Measurements from ENCODE around the gene BNIP5.

Gene BNIP5, protein sequence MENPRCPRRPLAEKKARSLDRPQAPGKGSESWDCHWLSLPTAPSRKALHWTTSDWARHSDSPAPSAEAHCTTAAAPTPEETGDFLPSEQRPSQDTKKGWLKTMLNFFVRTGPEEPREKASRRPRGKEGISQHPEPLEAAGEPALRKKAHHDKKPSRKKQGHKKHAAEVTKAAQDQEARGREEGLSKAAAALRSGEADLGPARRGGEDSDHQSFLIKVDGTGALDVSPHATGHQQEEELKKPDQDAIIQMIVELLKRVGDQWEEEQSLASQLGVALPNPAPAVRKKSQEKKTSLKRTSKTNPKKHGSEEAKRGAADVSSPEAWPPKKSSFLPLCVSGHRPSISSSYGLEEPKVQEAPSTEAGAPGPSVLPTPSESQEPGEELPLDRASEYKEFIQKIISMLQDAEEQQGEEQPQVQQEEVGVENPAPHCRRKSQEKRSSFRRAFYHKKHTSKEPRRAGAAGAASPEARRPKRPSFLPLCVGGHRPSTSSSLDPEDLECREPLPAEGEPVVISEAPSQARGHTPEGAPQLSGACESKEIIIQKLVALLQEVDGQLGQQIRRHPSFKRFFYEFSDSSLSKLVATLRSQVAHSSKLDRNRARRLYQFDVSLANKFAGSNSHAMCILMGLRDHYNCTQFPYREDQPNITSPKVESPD

DNA sequence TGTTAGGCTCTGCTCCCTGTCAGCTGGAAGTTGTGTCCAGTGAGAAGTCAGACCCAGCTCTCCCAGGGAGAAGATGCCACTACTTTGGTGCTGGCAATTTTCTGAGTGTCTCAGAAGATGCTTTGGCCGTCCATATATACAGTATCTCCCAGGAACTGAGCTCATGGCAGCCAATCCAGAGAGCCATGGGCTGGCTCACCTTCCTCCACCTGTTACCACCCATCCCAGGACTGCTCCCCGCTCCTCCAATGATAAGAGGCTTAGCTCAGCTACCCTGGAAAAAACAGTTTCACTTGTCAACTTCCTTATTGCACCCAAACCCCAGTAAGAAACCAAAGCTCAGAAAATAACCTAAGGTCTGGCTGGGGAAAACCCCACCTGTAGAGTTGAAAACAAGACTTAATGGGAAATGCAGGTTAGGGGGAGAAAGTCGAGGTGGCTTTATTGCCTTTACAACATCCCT, at the start of gene BNIP5:
BNIP5 (minus strand) TSS at position 110 of the 463 bp plus-strand sequence. CDS start 6,198 bp downstream, outside the sequence.
- no peak for DNase-seq

DNA sequence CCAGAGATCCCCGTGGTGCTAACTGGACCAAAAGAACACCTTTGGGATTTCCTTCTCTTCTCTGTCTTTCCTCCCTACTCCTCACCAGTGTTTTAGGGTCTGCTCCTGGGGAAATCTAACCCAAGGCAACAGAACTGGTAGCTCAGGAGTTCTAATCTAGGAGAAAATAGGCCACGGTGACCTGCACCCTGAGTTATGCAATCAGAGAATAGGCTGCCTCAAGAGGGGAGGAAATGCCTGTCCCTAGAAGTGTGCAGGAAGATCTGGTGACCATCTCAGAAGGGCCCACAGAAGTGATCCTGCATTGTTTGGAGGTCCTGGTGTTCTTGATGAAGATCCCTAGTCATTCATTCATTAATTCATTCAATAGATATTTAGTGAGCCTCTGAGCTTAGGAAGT, 47.4 kb upstream of the BNIP5 start:
- DNase-seq, result no peak

DNA sequence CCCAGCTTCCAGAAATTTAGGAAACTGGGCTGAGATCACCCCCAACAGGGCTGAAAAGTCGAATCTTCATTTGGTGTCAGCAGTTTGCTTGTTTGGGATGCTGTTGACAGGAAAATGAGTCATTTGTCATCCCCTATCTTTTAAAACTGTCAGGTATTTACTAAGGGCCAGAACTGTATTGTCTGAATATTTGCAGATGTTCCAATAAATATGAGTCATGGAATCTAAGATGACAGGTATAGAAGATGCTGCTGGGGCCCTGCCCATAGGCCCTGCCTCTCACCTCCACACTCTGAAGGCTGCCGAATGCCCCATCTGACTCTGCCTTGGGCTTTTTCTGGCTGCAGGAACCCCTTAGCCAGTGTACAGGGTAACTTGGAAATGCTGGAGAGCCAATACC, 46.9 kb upstream of the BNIP5 start:
- no peak for DNase-seq

DNA sequence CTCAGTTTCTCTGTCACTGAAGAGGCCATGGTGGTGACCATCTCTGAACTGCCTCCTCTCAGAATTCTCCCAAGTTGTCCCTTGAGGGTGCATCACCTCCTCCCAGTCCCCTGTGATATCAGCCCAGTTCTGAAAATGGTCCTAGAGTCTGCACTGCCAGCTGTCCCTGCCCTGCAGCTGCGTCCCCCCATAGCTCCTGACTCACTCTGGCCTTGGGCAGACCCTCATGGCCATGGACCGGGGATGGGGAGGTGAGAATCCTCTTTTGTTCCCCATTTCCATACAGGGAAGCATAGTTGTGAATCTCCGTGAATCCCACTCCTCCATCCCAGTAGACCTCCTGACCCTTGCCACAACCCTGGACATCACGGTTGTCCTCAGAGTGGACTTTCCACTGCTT, 46.3 kb upstream of the BNIP5 start:
- DNase-seq, result no peak

DNA sequence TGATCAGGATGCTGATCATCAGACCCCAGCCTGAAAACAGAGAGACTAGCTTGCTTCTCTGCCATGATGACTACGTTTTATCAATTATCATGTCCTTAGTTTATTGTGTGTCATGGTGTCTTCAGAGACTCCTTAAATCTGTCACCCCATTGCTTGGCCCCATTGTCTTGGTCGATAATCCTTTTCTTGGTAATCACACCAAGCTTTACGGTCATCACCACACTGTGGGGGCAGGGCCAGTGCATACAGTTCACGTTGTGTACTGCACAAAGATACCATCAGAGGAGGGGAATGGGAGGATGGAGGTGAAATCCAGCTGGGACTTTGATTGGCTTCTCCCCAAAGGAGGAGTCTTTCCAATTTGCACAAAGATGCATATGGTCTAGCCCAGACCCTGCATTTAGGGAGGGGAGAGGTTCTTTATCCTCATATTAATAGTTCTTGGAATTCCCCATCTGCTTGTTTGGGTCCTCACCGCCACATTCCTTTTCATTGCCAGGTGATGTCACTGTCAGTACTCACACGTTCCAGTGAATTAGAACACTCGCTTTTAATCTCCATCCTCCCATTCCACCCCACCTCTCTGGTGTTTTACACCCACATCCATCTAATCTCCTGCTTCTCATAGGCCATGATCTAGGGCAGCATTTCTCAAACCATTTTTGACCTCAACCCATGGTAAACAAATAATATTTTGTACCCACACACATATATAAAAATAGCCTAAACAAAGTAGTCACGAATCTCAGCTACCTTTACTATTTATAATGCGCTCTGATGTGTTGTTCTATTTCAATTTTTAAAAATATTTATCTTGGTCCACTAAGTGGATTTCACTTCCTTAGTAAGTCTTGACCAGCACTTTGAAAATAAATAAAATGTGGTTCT, 45.1 kb upstream of the BNIP5 start:
- DNase-seq, result no peak

DNA sequence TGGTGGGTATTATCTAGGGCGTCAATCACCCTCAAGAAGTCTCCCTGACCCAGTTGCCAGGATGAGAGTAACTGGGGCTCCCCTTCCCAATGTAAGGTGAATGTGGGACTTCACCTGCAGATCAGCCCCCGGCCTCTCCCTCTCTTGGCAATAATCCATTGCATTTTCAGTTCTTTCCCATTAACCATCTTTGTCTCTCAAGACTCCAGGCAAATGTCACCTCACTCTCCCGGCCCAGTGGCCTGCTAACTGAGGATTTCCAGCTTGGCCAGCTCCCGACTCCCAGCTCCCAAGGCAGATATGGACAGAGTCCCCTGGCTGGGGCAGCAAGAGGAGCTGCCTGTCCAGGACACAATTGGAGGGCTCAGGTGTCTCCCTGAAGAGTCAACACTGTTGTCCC, 43.5 kb upstream of the BNIP5 start:
- no peak for DNase-seq

DNA sequence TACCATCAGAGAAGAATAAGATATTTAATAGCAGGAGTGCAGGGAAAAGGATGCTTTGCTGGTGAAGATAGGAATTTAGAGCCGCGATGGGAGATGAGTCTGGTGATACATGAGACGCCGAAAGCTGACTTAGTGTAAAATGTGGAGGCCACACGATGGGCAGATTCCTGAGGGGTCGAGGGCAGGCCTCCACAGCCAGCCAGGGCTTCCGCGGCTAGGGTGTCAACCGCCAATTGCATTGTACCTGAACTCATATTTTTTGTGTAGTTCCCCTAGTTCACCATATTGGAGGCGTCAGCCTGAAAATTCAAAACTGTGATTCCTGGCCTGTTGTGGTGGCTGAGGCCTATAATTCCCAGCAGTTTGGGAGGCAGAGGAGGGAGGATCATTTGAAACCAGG, 42.2 kb upstream of the BNIP5 start:
- no peak for DNase-seq

DNA sequence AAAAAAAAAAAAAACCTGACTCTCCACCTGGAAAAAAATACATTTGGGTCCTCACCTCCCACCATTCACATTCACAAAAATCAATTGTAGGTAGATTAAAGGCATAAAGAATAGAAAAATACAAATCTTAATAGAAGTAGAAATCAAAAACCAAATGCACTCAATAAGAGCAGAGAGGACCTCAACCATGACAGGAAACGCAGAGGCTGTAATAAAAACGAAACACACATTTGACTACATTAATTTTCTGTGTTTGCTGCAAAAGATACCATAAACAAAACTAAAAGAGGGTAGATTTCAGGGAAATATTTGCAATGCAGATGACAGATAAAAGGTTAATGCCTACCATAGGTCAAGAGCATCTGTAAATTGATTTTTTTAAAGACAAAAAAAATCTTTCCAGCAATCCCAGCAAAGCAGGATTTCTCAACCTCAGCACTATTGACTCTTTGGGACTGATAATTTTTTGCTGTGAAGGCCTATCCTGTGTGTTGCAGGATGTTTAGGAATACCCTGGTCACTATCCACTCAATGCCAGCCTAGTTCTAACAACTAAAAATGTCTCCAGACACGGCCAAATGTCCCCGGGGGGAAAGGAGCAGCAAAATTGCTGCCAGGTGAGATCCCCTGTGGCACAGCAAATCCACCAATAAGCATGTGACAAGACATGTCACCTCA, 41.7 kb upstream of the BNIP5 start:
- DNase-seq, result no peak

DNA sequence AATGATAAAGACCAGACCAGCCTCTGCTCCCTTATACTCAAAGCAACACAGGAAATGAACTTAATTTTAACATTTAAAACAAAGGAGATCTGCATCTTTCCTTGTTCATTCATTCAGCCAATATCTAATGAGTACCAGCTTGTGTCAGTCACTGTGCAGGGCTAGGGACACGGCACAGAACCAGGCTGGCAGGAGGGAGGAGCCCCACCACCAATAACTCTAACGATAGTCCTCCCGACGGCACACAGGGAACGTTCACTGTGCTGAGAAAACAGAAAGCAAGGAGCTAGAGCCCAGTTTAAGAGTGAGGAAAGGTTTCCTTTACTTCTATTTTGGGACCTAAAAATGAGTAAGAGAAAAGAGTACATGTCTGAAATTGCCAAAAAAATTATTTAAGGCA, 40.9 kb upstream of the BNIP5 start:
- DNase-seq, result no peak

DNA sequence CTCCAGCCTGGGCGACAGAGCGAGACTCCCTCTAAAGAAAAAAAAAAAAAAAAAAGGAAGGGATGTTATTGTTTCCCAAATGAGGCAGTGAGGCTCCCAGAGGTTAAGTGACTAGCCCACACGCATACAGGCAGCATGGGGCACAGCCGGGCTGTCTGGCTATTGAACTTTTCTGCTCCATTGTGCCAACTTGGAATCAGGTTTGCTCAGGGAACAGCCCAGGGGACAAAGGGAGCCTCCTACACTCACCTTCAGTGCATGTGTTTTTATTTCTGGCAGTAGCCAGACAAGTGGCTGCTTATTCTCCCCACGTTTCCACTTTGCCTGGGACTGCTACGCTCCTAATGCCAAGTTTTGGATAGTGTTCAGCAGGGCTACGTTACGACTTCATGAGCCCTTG, 40.1 kb upstream of the BNIP5 start:
- no peak for DNase-seq

DNA sequence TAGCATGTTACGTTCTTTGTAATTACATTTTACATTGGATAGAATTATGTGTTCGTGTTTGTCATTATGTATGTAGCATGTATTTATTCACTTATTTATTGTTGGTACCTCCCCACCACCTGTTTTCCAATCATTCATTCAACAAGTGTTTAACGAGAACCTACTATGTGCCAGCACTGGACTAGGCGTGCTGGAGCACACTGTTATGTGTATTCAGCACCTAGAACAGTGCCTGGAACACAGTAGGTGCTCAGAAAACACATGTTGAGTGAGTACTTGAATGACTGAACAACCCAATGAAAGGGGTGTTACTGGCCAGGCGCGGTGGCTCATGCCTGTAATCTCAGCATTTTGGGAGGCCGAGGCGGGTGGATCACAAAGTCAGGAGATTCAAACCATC, 39.5 kb upstream of the BNIP5 start:
- DNase-seq, result no peak

DNA sequence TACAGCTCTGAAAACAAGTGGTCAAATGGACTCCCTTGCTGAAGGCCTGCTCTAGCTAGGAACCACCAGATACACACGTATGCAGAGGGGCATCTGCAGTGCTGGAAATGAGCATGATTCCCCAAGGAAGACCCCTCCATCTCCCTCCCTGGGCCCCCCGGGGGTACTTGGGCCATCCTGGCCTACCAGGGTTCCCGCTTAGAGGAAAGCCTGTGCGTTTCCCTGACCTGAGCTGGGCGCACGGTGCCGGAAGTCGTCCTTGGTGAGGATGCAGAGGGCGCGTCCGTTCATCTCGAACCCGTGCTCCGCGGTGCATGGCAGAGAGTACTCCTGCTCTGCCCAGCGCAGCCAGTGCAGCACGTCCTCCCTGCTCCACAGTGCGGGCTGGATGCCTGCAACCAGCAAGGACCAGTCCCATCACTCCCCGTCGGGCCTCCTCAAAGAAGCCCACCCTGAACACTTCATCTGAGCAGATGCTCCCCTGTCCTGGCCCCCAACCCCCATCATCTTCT, 39.0 kb upstream of the BNIP5 start:
- DNase-seq, result no peak

DNA sequence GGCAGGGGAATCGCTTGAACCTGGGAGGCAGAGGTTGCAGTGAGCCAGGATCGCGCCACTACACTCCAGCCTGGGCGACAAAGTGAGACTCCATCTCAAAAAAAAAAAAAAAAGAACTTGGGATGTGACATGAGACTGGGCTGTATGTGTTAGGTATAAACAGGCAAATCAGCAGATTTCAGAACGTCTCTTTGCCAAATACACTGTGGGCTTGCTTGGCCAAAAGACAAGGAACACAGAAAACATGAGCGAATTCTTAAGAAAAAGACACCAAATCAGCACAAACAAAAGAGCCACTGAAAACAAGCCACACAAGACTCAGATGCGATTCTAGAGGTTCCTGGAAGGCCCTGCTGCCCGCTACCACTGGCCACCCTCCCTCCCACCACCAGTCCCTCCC, 38.3 kb upstream of the BNIP5 start:
- no peak for DNase-seq

DNA sequence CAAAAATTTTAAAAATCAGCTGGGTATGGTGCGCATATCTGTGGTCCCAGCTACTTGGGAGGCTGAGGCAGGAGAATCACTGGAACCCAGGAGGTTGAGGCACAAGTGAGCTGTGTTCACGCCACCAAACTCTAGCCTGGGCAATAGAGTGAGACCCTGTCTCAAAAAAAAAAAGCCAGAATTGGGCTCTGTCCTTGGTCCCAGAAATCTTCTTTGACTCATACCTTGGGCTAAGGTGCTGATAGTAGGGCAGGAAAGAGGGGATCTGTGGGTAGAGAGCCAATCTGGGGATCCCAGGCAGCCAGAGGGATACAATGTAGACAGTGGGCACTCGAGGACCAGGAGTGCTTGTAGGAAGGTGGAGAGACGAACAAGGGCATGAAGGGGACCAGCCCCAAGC, 37.5 kb upstream of the BNIP5 start:
- no peak for DNase-seq

DNA sequence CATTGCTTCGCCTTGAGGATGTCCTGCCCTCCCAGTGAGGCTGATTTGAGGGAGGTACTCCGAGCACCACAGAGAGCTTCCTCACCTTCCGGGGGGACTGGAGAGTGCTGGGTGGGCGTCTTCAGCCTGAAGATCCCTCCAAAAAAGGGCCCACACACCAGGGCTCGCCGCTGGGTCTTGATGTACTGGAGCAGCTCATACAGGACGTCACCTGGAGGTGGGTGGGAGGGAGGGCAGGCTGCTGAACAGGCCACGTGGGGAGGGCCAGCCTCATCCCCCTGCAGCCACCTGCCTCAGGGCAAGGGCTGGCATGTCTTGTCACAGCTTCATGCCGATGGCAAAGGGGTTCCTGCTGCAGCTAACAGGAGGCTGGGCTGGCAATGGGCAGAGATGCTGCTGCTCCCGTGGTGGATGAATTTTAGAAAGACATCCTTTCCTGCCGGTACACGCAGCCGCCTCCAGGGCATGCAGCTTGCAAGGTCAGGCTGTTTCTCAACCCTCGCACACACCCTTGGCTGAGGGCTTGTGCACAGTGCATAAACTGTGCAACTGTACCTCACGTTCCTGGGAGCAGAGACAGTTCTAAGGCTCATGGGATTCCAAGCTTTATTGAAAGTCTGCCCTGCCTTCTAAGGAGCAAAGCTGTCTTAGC, 36.8 kb upstream of the BNIP5 start:
- DNase-seq, result peak in 2 of 3 experiments; percentile 30 to 50

DNA sequence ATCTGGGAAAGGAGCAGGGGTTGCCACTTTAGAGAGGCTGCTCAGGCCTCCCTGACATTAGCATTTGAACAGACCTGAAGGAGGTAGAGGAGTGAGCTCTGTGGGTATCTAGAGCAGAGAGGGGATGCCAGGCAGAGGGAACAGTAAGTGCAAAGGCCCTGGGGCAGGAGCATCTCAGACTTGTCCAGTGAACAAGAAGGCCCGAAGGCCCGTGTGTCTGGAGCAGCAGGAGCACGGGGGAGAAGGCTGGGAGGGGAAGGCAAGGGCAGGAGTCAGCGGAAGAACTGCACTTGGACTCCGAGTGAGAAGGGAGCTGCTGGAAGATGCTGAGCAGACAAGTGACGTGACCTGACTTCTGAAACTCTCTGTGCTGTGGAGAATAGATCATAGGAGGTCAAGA, 35.4 kb upstream of the BNIP5 start:
- no peak for DNase-seq

DNA sequence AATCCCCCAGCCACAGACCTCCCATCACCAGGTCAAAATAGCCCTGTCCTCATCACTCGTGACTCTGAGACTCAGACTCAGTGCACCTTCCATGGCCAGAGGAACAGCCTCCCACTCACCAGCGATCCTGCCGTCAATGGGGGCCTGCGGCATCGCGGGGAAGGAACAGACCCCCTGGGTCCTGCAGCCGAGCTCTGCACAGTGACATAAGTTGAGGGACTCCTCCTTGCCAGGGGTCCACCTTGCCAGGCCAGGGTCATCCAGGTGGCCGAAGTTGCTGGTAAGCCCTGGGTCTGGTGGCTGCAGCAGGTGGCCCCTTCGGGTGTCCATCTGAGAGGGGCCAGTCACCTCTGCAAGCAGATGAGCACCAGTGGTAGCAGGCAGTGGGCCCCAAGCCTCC, 34.5 kb upstream of the BNIP5 start:
- DNase-seq, result no peak

DNA sequence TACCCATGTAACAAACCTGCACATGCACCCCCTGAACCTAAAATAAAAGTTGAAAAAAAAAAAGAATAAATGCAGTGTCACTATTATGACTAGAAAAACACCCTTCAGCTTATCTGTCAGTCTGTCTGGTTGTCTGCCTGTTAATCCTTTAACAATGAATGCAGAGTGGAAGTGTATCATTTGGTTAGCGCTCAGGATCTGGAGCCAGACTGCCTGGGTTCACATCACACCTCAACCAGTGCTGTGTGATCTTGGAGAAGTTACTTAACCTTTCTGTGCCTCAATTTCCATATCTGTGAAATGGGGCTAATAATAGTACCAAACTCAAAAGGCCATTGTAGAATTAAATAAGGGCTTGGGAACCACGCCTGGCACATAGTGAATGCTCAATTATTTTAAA, 34.0 kb upstream of the BNIP5 start:
- no peak for DNase-seq

DNA sequence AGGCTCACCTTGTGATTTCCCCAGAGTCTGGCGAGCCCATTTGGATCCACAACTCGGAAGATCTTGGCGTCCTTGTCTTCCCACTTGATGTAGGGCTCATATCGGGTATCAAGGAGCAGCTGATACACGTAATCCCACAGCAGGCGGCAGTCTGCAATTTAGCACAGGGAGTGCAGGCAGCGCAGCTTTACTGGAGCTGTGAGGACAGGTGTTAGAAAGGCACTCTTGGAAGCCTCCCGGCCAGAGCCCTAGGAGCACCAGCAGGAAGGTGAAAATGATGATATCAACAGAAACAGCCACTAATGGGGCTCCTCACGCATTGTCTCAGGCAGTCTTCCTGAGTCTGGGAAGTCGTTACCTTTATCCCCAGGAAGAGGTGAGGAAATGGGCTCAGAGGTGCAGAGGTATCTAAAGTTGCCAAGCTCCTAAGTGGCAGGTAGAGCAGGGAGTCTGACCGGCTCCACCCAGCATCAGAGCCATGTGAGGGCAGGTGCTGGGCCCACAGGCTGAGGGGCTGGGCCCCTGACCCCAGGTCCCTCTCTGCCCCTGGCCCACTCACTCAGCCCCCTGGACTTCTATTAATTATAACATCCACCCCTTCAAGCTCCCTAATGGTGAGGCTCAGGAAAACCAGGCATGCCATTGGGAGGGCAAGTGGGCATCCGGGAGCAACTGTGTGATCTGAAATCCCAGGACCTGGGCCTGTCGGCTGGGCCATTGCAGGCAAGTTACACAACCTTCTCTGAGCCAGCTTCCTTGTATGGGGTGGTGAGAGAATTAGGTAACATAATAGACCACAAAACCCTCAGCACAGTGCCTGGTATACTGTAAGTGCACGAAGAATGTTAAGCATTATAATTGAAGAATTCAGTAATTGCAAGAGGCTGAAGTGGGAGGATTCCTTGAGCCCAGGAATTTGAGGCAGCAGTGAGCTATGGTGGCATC, 32.5 kb upstream of the BNIP5 start:
- peak; percentile 82 to 97 (median 86) for DNase-seq

DNA sequence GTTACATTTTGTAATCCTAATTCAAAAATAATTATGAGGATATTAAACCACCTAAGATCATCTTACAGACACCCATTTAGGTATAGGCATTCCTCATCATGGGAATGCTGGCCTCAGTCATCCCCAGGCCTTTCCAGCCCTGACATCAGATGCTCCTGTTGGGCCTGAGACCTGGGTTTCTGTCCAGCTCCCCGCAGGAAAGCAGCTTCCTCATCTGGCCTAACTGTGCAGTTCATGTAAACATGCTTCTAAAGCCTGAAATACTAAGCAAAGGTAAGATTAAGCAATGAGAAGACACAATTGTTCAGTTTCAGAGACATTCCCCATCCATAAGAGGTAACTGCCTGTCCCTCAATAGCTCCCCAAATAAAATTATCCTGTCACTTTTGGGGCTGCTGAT, 31.7 kb upstream of the BNIP5 start:
- no peak for DNase-seq

DNA sequence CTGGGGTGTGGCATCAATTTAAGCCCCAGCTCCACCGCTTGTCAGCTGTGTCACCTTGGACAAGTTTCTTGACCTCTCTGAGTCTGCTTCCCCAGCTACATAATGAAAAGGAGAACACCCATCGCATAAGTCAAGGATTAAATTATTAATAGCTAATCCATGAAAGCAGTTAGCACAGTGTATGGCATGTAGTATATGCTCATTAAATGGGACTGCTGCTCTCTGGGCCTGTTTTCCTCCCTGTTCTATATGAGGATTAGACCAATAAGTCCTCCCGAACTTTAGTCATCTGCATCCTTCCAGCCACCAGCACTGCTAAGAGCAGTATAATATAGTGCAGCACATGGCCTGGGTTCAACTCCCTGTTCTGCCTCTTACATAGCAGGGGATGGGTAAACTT, 31.1 kb upstream of the BNIP5 start:
- no peak for DNase-seq

All from NCI-H1417 (cell line).